ENCODE results near the gene GRM5. TPM values are rescaled to one million over a fixed set of nuclear protein-coding genes. Genes with fewer than 3 reads are reported as not detected.
"Not testable (repeated sequence)": the region's sequence is repeated elsewhere in the genome, so short reads cannot be mapped to it uniquely, and the experiment has no call there.

The GRM5 gene
- total and polyA plus RNA-seq, 2 donors from 2014 or later: 0.06 to 0.63 TPM

DNA sequence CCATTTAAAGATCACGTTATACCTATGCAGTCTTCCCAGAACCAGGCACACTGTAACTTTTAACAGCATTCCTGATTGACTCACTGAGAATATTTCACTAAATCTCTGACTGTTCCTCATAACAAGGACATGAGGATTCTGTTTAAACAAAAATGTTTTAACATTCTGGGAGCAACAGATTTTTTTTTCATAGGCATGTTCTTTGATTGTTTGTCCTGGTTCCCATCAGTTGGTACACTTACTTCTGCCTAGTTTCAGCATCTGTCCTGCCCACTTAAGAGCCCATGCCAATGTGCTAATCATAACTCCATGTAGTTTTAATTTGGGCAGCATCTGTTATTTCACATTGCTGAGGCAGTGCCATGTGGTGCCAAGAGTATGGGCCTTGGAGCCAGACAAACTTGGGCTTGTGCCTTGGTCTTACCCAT is 589.8 kb downstream of the GRM5 start:
- no peak for FAIRE-seq
- Histone ChIP-seq H3K27ac (ENCODE audit: low read depth in 2 of 2, low read length in 2 of 2) (no peak overlapping the region), H3K9me3 (ENCODE audit: control insufficient read depth in 2 of 3, insufficient read depth in 1 of 3, low read length in 3 of 3) (no peaks in the 10 kb centered on the region)

DNA sequence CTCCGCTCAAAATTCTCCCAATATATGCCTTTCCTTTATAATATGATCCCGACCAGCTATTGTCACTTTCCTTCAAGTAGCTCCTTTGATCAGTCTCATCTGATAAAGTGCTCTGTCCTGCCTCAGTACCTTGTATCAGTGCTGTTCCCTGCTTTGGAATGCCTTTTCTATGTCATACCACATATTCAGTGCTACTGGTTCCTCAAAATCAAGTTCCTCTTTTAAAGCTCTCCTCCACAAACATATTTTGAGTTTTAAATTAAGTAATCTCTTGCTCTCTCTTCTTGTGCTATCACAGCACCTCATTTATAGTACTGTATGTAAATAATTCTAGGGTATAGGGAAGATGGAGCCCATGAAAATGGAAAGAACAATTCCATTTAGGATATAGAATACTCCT is 591.1 kb downstream of the GRM5 start:
- no peaks in the 10 kb centered on the region for H3K36me3 ChIP-seq (ENCODE audit: control insufficient read depth in 2 of 3, insufficient read depth in 3 of 3, low read length in 3 of 3)
- intact Hi-C loops (cut with DNase I): no loop called here
- H3K9ac ChIP-seq (ENCODE audit: low read length in 3 of 3): no peak overlapping the region
- H3K9me3 ChIP-seq (ENCODE audit: control insufficient read depth in 2 of 3, insufficient read depth in 1 of 3, low read length in 3 of 3): no peaks in the 10 kb centered on the region
- FAIRE-seq: no peak
- DNase-seq: no peak
- no peaks in the 10 kb centered on the region for H3K4me1 ChIP-seq (ENCODE audit: control insufficient read depth in 2 of 3, insufficient read depth in 2 of 3, low read depth in 1 of 3, low read length in 3 of 3)
- no peak overlapping the region for H3K4me3 ChIP-seq (ENCODE audit: low read length in 3 of 3)
- no peak overlapping the region for H3K27ac ChIP-seq (ENCODE audit: low read depth in 2 of 2, low read length in 2 of 2)
- TF ChIP-seq, protein P1, sequence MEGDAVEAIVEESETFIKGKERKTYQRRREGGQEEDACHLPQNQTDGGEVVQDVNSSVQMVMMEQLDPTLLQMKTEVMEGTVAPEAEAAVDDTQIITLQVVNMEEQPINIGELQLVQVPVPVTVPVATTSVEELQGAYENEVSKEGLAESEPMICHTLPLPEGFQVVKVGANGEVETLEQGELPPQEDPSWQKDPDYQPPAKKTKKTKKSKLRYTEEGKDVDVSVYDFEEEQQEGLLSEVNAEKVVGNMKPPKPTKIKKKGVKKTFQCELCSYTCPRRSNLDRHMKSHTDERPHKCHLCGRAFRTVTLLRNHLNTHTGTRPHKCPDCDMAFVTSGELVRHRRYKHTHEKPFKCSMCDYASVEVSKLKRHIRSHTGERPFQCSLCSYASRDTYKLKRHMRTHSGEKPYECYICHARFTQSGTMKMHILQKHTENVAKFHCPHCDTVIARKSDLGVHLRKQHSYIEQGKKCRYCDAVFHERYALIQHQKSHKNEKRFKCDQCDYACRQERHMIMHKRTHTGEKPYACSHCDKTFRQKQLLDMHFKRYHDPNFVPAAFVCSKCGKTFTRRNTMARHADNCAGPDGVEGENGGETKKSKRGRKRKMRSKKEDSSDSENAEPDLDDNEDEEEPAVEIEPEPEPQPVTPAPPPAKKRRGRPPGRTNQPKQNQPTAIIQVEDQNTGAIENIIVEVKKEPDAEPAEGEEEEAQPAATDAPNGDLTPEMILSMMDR (IDR thresholded peaks at IDR 0.05; ENCODE audit: borderline replicate concordance, extremely low read depth, insufficient read depth): no peak
- H3K27me3 ChIP-seq (ENCODE audit: control insufficient read depth, insufficient read depth, low read length): no peaks in the 10 kb centered on the region

More for the DNA sequence above, 589.8 kb downstream of the GRM5 start:
- Histone ChIP-seq H3K4me1 (ENCODE audit: control insufficient read depth in 2 of 3, insufficient read depth in 2 of 3, low read depth in 1 of 3, low read length in 3 of 3) (no peaks in the 10 kb centered on the region), H3K36me3 (ENCODE audit: control insufficient read depth in 2 of 3, insufficient read depth in 3 of 3, low read length in 3 of 3) (no peaks in the 10 kb centered on the region), H3K9ac (ENCODE audit: low read length in 3 of 3) (no peak overlapping the region), H3K27me3 (ENCODE audit: control insufficient read depth, insufficient read depth, low read length) (no peaks in the 10 kb centered on the region), H3K4me3 (ENCODE audit: low read length in 3 of 3) (no peak overlapping the region)
- DNase-seq: no peak
- TF ChIP-seq, protein P1 (IDR thresholded peaks at IDR 0.05; ENCODE audit: borderline replicate concordance, extremely low read depth, insufficient read depth): no peak
- intact Hi-C loops (cut with DNase I): no loop called here

DNA sequence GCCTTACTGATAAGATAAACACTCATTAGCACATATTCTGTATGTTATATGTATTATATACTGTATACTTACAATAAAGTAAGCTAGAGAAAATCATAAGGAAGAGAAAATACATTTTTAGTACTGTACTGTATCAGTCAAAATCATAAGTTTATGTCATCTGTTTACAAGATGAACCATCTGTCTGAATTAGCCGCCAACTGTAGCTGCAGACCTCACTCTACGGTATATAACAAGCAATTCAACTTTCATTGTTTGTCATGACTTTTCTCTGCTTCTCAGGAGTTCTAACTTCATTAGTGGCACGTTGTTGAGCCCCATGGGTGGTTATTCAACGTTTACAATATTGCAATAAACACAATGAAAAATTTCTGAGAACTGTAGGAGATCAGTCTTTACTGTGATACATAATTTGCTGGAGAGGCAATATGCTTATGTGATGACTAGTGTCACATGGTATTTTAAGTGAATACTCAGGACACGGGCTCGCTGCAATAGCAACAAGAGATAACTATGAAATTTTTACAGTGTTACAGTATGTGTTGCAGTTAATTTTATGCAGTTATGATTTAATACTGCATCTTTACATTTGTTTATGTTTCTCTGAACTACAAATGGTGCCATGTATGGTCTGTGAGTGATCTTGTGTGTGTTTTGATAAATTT is 596.1 kb downstream of the GRM5 start:
- Histone ChIP-seq H3K27me3 (ENCODE audit: control insufficient read depth, insufficient read depth, low read length) (no peaks in the 10 kb centered on the region), H3K4me3 (ENCODE audit: low read length in 3 of 3) (no peak overlapping the region), H3K4me1 (ENCODE audit: control insufficient read depth in 2 of 3, insufficient read depth in 2 of 3, low read depth in 1 of 3, low read length in 3 of 3) (no peaks in the 10 kb centered on the region), H3K9ac (ENCODE audit: low read length in 3 of 3) (no peak overlapping the region), H3K9me3 (ENCODE audit: control insufficient read depth in 2 of 3, insufficient read depth in 1 of 3, low read length in 3 of 3) (no peaks in the 10 kb centered on the region), H3K36me3 (ENCODE audit: control insufficient read depth in 2 of 3, insufficient read depth in 3 of 3, low read length in 3 of 3) (no peaks in the 10 kb centered on the region), H3K27ac (ENCODE audit: low read depth in 2 of 2, low read length in 2 of 2) (no peak overlapping the region)
- FAIRE-seq (no peak), DNase-seq (no peak)
- intact Hi-C loops (cut with DNase I): no loop called here
- TF ChIP-seq, protein P1 (IDR thresholded peaks at IDR 0.05; ENCODE audit: borderline replicate concordance, extremely low read depth, insufficient read depth): no peak

DNA sequence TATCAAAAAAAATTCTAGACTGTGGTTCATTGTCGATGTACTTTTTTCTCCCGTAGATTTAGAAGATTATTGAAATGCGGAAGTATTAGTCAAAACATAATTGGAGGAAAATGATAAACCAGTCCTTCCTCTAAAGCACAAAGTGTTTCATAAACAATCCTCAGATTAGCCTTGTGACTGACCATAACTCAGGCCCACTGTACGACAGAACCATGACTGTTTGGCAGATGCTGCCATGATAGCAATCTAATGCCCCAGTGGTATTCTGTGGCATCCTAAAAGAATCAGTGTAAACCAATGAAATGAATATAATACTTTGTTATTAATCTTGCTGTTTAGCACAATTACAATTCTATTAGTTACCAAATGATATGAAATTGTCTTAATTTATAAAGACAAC is 601.3 kb downstream of the GRM5 start:
- DNase-seq: no peak
- intact Hi-C loops (cut with DNase I): no loop called here
- H3K27ac ChIP-seq (ENCODE audit: low read depth in 2 of 2, low read length in 2 of 2): no peak overlapping the region
- no peaks in the 10 kb centered on the region for H3K27me3 ChIP-seq (ENCODE audit: control insufficient read depth, insufficient read depth, low read length)
- TF ChIP-seq, protein P1 (IDR thresholded peaks at IDR 0.05; ENCODE audit: borderline replicate concordance, extremely low read depth, insufficient read depth): no peak
- no peaks in the 10 kb centered on the region for H3K9me3 ChIP-seq (ENCODE audit: control insufficient read depth in 2 of 3, insufficient read depth in 1 of 3, low read length in 3 of 3)
- no peak overlapping the region for H3K9ac ChIP-seq (ENCODE audit: low read length in 3 of 3)
- no peak overlapping the region for H3K4me3 ChIP-seq (ENCODE audit: low read length in 3 of 3)
- no peaks in the 10 kb centered on the region for H3K36me3 ChIP-seq (ENCODE audit: control insufficient read depth in 2 of 3, insufficient read depth in 3 of 3, low read length in 3 of 3)
- FAIRE-seq: no peak
- H3K4me1 ChIP-seq (ENCODE audit: control insufficient read depth in 2 of 3, insufficient read depth in 2 of 3, low read depth in 1 of 3, low read length in 3 of 3): no peaks in the 10 kb centered on the region

DNA sequence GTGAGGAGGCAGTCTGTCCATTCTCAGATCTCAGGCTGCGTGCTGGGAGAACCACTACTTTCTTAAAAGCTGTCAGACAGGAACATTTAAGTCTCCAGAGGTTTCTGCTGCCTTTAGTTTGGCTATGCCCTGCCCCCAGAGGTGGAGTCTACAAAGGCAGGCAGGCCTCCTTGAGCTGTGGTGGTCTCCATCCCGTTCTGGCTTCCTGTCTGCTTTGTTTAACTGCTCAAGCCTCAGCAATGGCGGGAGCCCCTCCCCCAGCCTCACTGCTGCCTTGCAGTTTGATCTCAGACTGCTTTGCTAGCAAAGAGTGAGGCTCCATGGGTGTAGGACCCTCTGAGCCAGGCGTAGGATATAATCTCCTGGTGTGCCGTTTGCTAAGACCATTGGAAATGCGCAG is 602.5 kb downstream of the GRM5 start:
- FAIRE-seq: not testable (repeated sequence)

More for the DNA sequence above, 602.5 kb downstream of the GRM5 start:
- H3K4me3 ChIP-seq (ENCODE audit: low read length in 3 of 3); H3K9me3 ChIP-seq (ENCODE audit: control insufficient read depth in 2 of 3, insufficient read depth in 1 of 3, low read length in 3 of 3); H3K36me3 ChIP-seq (ENCODE audit: control insufficient read depth in 2 of 3, insufficient read depth in 3 of 3, low read length in 3 of 3); H3K4me1 ChIP-seq (ENCODE audit: control insufficient read depth in 2 of 3, insufficient read depth in 2 of 3, low read depth in 1 of 3, low read length in 3 of 3); H3K27ac ChIP-seq (ENCODE audit: low read depth in 2 of 2, low read length in 2 of 2); DNase-seq; H3K27me3 ChIP-seq (ENCODE audit: control insufficient read depth, insufficient read depth, low read length); intact Hi-C loops (cut with DNase I); H3K9ac ChIP-seq (ENCODE audit: low read length in 3 of 3): not testable (repeated sequence)

Measured in kidney (tissue), 14 donors.